ENCODE data around the gene GADD45A.
"Not testable (repeated sequence)": the region's sequence is repeated elsewhere in the genome, so short reads cannot be mapped to it uniquely, and the experiment has no call there.

The GADD45A gene

GRCh38 chr1:67653304-67653703 is 31.7 kb upstream of the GADD45A start:
- DNase-seq (ENCODE audit: low spot score in 2 of 2), result no peak
- in situ Hi-C loops (cut with MboI; ENCODE audit: low sequenced_read_pairs), result no loop called here
- H3K4me3 ChIP-seq, result no peak overlapping the region
- H3K27me3 ChIP-seq (ENCODE audit: low read depth), result no peaks in the 10 kb centered on the region
- no peaks in the 10 kb centered on the region for H3K4me1 ChIP-seq
- no peaks in the 10 kb centered on the region for H3K36me3 ChIP-seq (replicated peaks)
- H3K9me3 ChIP-seq, result no peaks in the 10 kb centered on the region

GRCh38 chr1:67655581-67655980 is 29.4 kb upstream of the GADD45A start:
- Histone ChIP-seq H3K9me3 (no peaks in the 10 kb centered on the region), H3K4me3 (no peak overlapping the region), H3K27me3 (ENCODE audit: low read depth) (no peaks in the 10 kb centered on the region), H3K36me3 (replicated peaks) (no peaks in the 10 kb centered on the region), H3K4me1 (no peaks in the 10 kb centered on the region)
- in situ Hi-C loops (cut with MboI; ENCODE audit: low sequenced_read_pairs), result no loop called here
- DNase-seq (ENCODE audit: low spot score in 2 of 2), result no peak

- H3K27me3 ChIP-seq (ENCODE audit: low read depth); H3K36me3 ChIP-seq (replicated peaks); in situ Hi-C loops (cut with MboI; ENCODE audit: low sequenced_read_pairs): not testable (repeated sequence)
These were observed 27.8 kb upstream of the GADD45A start for GRCh38 chr1:67657152-67657551.

GRCh38 chr1:67659229-67659628 is 25.8 kb upstream of the GADD45A start:
- Histone ChIP-seq H3K9me3 (no peaks in the 10 kb centered on the region), H3K4me1 (no peaks in the 10 kb centered on the region), H3K36me3 (replicated peaks) (no peaks in the 10 kb centered on the region), H3K4me3 (no peak overlapping the region), H3K27me3 (ENCODE audit: low read depth) (peaks cover 12% of the 10 kb centered on the region; the same call in 1 of the 2 replicates)
- in situ Hi-C loops (cut with MboI; ENCODE audit: low sequenced_read_pairs), result no loop called here
- DNase-seq (ENCODE audit: low spot score in 2 of 2), result no peak

More at GRCh38 chr1:67657152-67657551, 27.8 kb upstream of the GADD45A start:
- not testable (repeated sequence) for H3K4me1 ChIP-seq; H3K9me3 ChIP-seq; H3K4me3 ChIP-seq; DNase-seq (ENCODE audit: low spot score in 2 of 2)

- in situ Hi-C loops (cut with MboI; ENCODE audit: low sequenced_read_pairs), result no loop called here
- peaks cover 20% of the 10 kb centered on the region; the same call in 1 of the 2 replicates for H3K27me3 ChIP-seq (ENCODE audit: low read depth)
- H3K4me1 ChIP-seq, result no peaks in the 10 kb centered on the region
- no peak for DNase-seq (ENCODE audit: low spot score in 2 of 2)
- H3K36me3 ChIP-seq (replicated peaks), result no peaks in the 10 kb centered on the region
- H3K4me3 ChIP-seq, result no peak overlapping the region
- no peaks in the 10 kb centered on the region for H3K9me3 ChIP-seq
These were observed 22.1 kb upstream of the GADD45A start for GRCh38 chr1:67662884-67663283.

GRCh38 chr1:67664048-67664447 is 21.0 kb upstream of the GADD45A start:
- H3K4me3 ChIP-seq, result no peak overlapping the region
- DNase-seq (ENCODE audit: low spot score in 2 of 2), result no peak
- H3K27me3 ChIP-seq (ENCODE audit: low read depth), result peaks cover 20% of the 10 kb centered on the region
- no peaks in the 10 kb centered on the region for H3K9me3 ChIP-seq
- no peaks in the 10 kb centered on the region for H3K36me3 ChIP-seq (replicated peaks)
- H3K4me1 ChIP-seq, result no peaks in the 10 kb centered on the region
- in situ Hi-C loops (cut with MboI; ENCODE audit: low sequenced_read_pairs), result no loop called here

GRCh38 chr1:67665307-67665706 is 19.7 kb upstream of the GADD45A start:
- H3K9me3 ChIP-seq; in situ Hi-C loops (cut with MboI; ENCODE audit: low sequenced_read_pairs); DNase-seq (ENCODE audit: low spot score in 2 of 2); H3K4me1 ChIP-seq; H3K4me3 ChIP-seq; H3K36me3 ChIP-seq (replicated peaks): not testable (repeated sequence)
- peaks cover 28% of the 10 kb centered on the region for H3K27me3 ChIP-seq (ENCODE audit: low read depth)

GRCh38 chr1:67666636-67667035 is 18.4 kb upstream of the GADD45A start:
- Histone ChIP-seq H3K4me3 (no peak overlapping the region), H3K4me1 (no peaks in the 10 kb centered on the region), H3K36me3 (replicated peaks) (no peaks in the 10 kb centered on the region), H3K9me3 (no peaks in the 10 kb centered on the region; the same call in 1 of the 2 replicates), H3K27me3 (ENCODE audit: low read depth) (peaks cover 28% of the 10 kb centered on the region)
- DNase-seq (ENCODE audit: low spot score in 2 of 2), result no peak
- in situ Hi-C loops (cut with MboI; ENCODE audit: low sequenced_read_pairs), result no loop called here

GRCh38 chr1:67668660-67669059 is 16.3 kb upstream of the GADD45A start:
- no peaks in the 10 kb centered on the region; the same call in 1 of the 2 replicates for H3K9me3 ChIP-seq
- in situ Hi-C loops (cut with MboI; ENCODE audit: low sequenced_read_pairs), result no loop called here
- no peak for DNase-seq (ENCODE audit: low spot score in 2 of 2)

GRCh38 chr1:67672260-67672803 is 12.7 kb upstream of the GADD45A start:
- H3K4me1 ChIP-seq, result no peaks in the 10 kb centered on the region
- no peaks in the 10 kb centered on the region for H3K36me3 ChIP-seq (replicated peaks)
- in situ Hi-C loops (cut with MboI; ENCODE audit: low sequenced_read_pairs), result no loop called here
- no peak for DNase-seq (ENCODE audit: low spot score in 2 of 2)
- H3K4me3 ChIP-seq, result no peak overlapping the region
- no peaks in the 10 kb centered on the region; the same call in 1 of the 2 replicates for H3K9me3 ChIP-seq
- peaks cover 24% of the 10 kb centered on the region for H3K27me3 ChIP-seq (ENCODE audit: low read depth)

More at GRCh38 chr1:67668660-67669059, 16.3 kb upstream of the GADD45A start:
- Histone ChIP-seq H3K4me3 (no peak overlapping the region), H3K4me1 (no peaks in the 10 kb centered on the region), H3K27me3 (ENCODE audit: low read depth) (peaks cover 26% of the 10 kb centered on the region), H3K36me3 (replicated peaks) (no peaks in the 10 kb centered on the region)

GRCh38 chr1:67673468-67674201 is 11.4 kb upstream of the GADD45A start:
- in situ Hi-C loops (cut with MboI; ENCODE audit: low sequenced_read_pairs), result no loop called here
- DNase-seq (ENCODE audit: low spot score in 2 of 2), result no peak
- H3K9me3 ChIP-seq, result no peaks in the 10 kb centered on the region; the same call in 1 of the 2 replicates

GRCh38 chr1:67674260-67675011 is 10.6 kb upstream of the GADD45A start:
- DNase-seq (ENCODE audit: low spot score in 2 of 2), result no peak
- H3K4me1 ChIP-seq, result peaks cover 5% of the 10 kb centered on the region
- no peaks in the 10 kb centered on the region; the same call in 1 of the 2 replicates for H3K9me3 ChIP-seq
- no peaks in the 10 kb centered on the region for H3K36me3 ChIP-seq (replicated peaks)
- in situ Hi-C loops (cut with MboI; ENCODE audit: low sequenced_read_pairs), result no loop called here
- H3K27me3 ChIP-seq (ENCODE audit: low read depth), result peaks cover 24% of the 10 kb centered on the region
- H3K4me3 ChIP-seq, result no peak overlapping the region

More at GRCh38 chr1:67673468-67674201, 11.4 kb upstream of the GADD45A start:
- Histone ChIP-seq H3K36me3 (replicated peaks) (no peaks in the 10 kb centered on the region), H3K4me1 (peaks cover 3% of the 10 kb centered on the region), H3K27me3 (ENCODE audit: low read depth) (peaks cover 26% of the 10 kb centered on the region), H3K4me3 (no peak overlapping the region)

- H3K4me3 ChIP-seq, result no peak overlapping the region
- no peaks in the 10 kb centered on the region; the same call in 1 of the 2 replicates for H3K9me3 ChIP-seq
- no peaks in the 10 kb centered on the region for H3K36me3 ChIP-seq (replicated peaks)
- no peak for DNase-seq (ENCODE audit: low spot score in 2 of 2)
- H3K4me1 ChIP-seq, result peaks cover 5% of the 10 kb centered on the region
- H3K27me3 ChIP-seq (ENCODE audit: low read depth), result peaks cover 18% of the 10 kb centered on the region
- in situ Hi-C loops (cut with MboI; ENCODE audit: low sequenced_read_pairs), result no loop called here
These were observed 9.2 kb upstream of the GADD45A start for GRCh38 chr1:67675800-67676199.

GRCh38 chr1:67676287-67676686 is 8.7 kb upstream of the GADD45A start:
- in situ Hi-C loops (cut with MboI; ENCODE audit: low sequenced_read_pairs), result no loop called here

More at GRCh38 chr1:67676287-67676686, 8.7 kb upstream of the GADD45A start:
- peaks cover 18% of the 10 kb centered on the region for H3K27me3 ChIP-seq (ENCODE audit: low read depth)
- DNase-seq (ENCODE audit: low spot score in 2 of 2), result no peak
- no peaks in the 10 kb centered on the region for H3K36me3 ChIP-seq (replicated peaks)
- no peak overlapping the region for H3K4me3 ChIP-seq
- H3K4me1 ChIP-seq, result peaks cover 5% of the 10 kb centered on the region
- no peaks in the 10 kb centered on the region for H3K9me3 ChIP-seq

Data from HAP-1 (cell line).